Measurements from ENCODE around the gene CRKL.
A peak's percentile ranks its signal among the peaks of the same experiment; 100 is the strongest.
"Not testable (repeated sequence)": the region's sequence is repeated elsewhere in the genome, so short reads cannot be mapped to it uniquely, and the experiment has no call there.

CRKL gene

DNA sequence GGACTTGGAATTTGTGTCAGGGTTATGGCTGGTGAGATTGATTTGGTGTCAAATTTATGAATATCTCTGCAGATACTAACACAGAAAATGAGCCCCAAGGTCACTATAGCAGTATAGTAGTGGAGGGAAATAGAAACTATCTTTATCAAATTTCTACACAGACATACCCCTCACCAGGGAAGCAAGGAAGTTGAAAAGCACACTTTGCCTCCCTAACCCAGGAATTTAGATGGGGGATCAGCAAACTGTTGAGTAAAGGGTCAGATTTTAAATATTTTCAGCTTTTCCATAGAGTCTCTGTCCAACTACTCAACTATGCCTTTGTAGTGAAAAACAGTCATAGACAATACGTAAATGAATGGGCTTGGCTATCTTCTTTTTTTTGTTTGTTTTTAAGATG, 12.8 kb downstream of the CRKL start:
- DNase-seq (ENCODE audit: low spot score in 2 of 2) (no peak), ATAC-seq (replicated peaks; ENCODE audit: extremely low read depth, poor library complexity, severe bottlenecking) (no peak)
- no peaks in the 10 kb centered on the region for H3K27me3 Mint-ChIP-seq
- H3K9me3 Mint-ChIP-seq: no peaks in the 10 kb centered on the region
- H3K27ac Mint-ChIP-seq (ENCODE audit: low read depth): no peak overlapping the region
- peaks cover 51% of the 10 kb centered on the region for H3K4me1 Mint-ChIP-seq
- peaks cover 31% of the 10 kb centered on the region for H3K36me3 Mint-ChIP-seq (ENCODE audit: insufficient read depth)
- H3K4me3 Mint-ChIP-seq: peak overlapping the region; percentile 29

DNA sequence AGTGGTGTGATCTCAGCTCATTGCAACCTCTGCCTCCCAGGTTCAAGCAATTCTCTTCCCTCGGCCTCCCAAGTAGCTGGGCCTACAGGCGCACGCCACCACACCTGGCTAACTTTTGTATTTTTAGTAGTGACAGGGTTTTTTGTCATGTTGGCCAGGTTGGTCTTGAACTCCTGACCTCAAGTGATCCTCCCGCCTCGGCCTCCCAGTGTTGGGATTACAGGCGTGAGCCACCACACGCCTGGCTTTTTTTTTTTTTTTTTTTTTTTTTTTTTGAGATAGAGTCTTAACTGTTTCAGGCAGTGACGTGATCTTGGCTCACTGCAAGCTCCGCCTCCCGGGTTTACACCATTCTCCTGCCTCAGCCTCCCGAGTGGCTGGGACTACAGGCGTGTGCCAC, 13.2 kb downstream of the CRKL start:
- H3K27ac Mint-ChIP-seq (ENCODE audit: low read depth); ATAC-seq (replicated peaks; ENCODE audit: extremely low read depth, poor library complexity, severe bottlenecking); H3K27me3 Mint-ChIP-seq; H3K4me3 Mint-ChIP-seq; H3K9me3 Mint-ChIP-seq; DNase-seq (ENCODE audit: low spot score in 2 of 2): not testable (repeated sequence)
- peaks cover 33% of the 10 kb centered on the region for H3K36me3 Mint-ChIP-seq (ENCODE audit: insufficient read depth)
- peaks cover 49% of the 10 kb centered on the region for H3K4me1 Mint-ChIP-seq

DNA sequence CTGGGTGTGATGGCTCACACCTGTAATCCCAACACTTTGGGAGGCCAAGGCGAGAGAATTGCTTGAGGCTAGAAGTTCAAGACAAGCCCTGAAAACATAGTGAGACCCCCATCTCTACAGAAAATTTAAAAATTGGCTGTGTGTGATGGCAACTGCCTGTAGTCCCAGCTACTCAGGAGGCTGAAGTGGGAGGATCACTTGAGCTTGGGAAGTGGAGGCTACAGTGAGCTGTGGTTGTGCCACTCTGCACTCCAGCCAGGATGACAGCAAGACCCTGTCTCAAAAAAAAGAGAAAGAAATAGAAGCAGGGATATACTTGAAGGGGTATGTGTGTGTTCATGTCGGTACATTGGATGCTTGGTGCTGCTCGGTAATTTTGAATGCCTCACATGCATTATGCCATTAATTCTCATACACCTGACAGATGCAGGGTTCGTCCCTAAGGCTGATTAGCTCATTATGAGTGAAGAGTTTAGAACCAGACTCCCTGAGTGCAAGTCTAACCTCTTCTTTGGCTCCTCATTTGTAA, 14.0 kb downstream of the CRKL start:
- no peak overlapping the region for H3K4me3 Mint-ChIP-seq
- DNase-seq (ENCODE audit: low spot score in 2 of 2): no peak
- no peak for ATAC-seq (replicated peaks; ENCODE audit: extremely low read depth, poor library complexity, severe bottlenecking)
- no peaks in the 10 kb centered on the region for H3K27me3 Mint-ChIP-seq
- no peaks in the 10 kb centered on the region for H3K9me3 Mint-ChIP-seq
- H3K4me1 Mint-ChIP-seq: peaks cover 47% of the 10 kb centered on the region
- peaks cover 38% of the 10 kb centered on the region for H3K36me3 Mint-ChIP-seq (ENCODE audit: insufficient read depth)
- H3K27ac Mint-ChIP-seq (ENCODE audit: low read depth): peak overlapping the region; percentile 27

DNA sequence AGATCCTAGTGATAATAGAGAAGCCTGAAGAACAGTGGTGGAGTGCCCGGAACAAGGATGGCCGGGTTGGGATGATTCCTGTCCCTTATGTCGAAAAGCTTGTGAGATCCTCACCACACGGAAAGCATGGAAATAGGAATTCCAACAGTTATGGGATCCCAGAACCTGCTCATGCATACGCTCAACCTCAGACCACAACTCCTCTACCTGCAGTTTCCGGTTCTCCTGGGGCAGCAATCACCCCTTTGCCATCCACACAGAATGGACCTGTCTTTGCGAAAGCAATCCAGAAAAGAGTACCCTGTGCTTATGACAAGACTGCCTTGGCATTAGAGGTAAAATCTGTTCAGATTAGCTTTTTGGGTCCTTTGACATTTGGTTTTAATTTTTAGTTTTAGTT, 16.7 kb downstream of the CRKL start:
- Mint-ChIP-seq H3K27me3 (no peaks in the 10 kb centered on the region), H3K9me3 (no peaks in the 10 kb centered on the region), H3K4me3 (no peak overlapping the region), H3K36me3 (ENCODE audit: insufficient read depth) (peaks cover 41% of the 10 kb centered on the region), H3K4me1 (peaks cover 60% of the 10 kb centered on the region), H3K27ac (ENCODE audit: low read depth) (peak overlapping the region; percentile 62)
- DNase-seq (ENCODE audit: low spot score in 2 of 2): no peak
- no peak for ATAC-seq (replicated peaks; ENCODE audit: extremely low read depth, poor library complexity, severe bottlenecking)

DNA sequence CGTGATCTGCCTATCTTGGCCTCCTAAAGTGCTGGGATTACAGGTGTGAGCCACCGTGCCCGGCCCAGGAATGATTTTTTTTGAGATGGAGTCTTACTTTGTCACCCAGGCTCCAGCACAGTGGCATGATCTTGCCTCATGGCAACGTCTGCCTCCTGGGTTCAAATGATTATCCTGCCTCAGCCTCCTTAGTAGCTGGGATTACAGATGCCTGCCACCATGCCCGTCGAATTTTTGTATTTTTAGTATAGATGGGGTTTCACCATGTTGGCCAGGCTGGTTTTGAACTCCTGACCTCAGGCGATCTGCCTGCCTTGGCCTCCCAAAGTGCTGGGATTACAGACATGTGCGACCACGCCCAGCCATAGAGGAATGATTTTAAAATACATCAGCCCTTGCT, 17.8 kb downstream of the CRKL start:
- peak overlapping the region; percentile 9 for H3K4me3 Mint-ChIP-seq
- H3K4me1 Mint-ChIP-seq: peaks cover 62% of the 10 kb centered on the region
- not testable (repeated sequence) for H3K27ac Mint-ChIP-seq (ENCODE audit: low read depth); DNase-seq (ENCODE audit: low spot score in 2 of 2); H3K27me3 Mint-ChIP-seq; ATAC-seq (replicated peaks; ENCODE audit: extremely low read depth, poor library complexity, severe bottlenecking); H3K9me3 Mint-ChIP-seq
- H3K36me3 Mint-ChIP-seq (ENCODE audit: insufficient read depth): peaks cover 43% of the 10 kb centered on the region

DNA sequence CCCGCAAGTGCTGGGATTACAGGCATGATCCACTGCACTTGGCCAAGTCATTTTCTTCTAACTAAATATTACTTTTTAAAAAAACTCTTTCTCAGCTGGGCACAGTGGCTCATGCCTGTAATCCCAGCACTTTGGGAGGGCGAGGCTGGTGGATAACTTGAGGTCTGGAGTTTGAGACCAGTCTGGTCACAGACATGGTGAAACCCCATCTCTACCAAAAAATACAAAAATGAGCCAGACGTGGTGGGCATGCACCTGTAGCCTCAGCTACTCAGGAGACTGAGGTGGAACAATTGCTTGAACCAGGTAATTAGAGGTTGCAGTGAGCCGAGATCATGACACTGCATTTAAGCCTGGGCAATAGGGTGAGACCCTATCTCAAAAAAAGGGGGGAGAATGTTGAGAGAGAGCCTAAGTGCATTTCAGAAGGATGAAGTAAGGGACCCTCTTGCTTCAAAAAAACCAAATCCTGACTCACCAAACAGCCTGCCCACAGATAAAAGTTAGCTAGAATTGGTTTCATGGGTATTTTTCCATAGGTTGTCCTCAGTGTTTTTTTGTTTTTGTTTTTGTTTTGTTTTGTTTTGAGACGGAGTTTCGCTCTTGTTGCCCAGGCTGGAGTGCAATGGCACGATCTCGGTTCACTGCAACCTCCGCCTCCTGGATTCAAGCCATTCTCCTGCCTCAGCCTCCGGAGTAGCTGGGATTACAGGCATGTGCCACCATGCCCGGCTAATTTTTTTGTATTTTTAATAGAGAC, 18.8 kb downstream of the CRKL start:
- H3K27ac Mint-ChIP-seq (ENCODE audit: low read depth): peak overlapping the region; percentile 25
- H3K4me1 Mint-ChIP-seq: peaks cover 67% of the 10 kb centered on the region
- not testable (repeated sequence) for H3K9me3 Mint-ChIP-seq; ATAC-seq (replicated peaks; ENCODE audit: extremely low read depth, poor library complexity, severe bottlenecking); DNase-seq (ENCODE audit: low spot score in 2 of 2); H3K27me3 Mint-ChIP-seq
- peak overlapping the region; percentile 9 for H3K4me3 Mint-ChIP-seq
- peaks cover 45% of the 10 kb centered on the region for H3K36me3 Mint-ChIP-seq (ENCODE audit: insufficient read depth)

DNA sequence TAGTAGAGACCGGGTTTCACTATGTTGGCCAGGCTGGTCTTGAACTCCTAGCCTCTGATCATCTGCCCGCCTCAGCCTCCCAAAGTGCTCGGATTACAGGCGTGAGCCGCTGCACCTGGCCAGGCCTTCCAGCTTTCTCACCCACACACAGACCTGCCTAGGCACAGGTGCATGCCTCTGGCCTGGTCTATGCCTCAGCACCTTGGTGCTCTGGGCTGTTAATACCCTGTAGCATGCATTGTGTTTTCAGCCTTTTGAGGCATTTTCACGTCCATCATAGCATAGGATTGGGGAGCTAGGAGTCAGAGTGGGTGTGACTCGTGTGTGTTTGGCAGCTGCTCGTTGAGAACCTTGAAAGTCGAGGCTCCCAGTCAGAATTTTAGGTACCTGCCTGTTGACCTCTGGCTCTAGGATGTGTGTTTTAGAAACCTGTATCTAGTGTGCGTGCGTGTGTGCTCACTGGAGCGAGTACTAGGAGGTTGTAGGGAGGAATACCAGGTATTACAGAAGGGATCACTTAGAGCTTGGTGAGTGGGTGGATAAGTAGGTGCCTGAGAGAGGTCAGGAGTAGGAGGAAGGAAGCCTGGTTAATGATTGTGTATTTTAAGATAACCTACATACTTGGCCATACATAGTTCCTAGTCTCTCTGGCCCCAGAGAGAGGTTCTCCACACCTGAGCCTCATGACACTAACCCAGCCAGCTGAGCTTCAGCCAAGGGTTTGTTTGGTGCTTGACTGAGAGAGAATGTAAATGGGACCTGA, 20.0 kb downstream of the CRKL start:
- Mint-ChIP-seq H3K9me3 (no peaks in the 10 kb centered on the region), H3K4me1 (peaks cover 71% of the 10 kb centered on the region), H3K27ac (ENCODE audit: low read depth) (peak overlapping the region; percentile 83), H3K36me3 (ENCODE audit: insufficient read depth) (peaks cover 45% of the 10 kb centered on the region), H3K27me3 (no peaks in the 10 kb centered on the region), H3K4me3 (peak overlapping the region; percentile 54)
- no peak for ATAC-seq (replicated peaks; ENCODE audit: extremely low read depth, poor library complexity, severe bottlenecking)
- no peak for DNase-seq (ENCODE audit: low spot score in 2 of 2)

DNA sequence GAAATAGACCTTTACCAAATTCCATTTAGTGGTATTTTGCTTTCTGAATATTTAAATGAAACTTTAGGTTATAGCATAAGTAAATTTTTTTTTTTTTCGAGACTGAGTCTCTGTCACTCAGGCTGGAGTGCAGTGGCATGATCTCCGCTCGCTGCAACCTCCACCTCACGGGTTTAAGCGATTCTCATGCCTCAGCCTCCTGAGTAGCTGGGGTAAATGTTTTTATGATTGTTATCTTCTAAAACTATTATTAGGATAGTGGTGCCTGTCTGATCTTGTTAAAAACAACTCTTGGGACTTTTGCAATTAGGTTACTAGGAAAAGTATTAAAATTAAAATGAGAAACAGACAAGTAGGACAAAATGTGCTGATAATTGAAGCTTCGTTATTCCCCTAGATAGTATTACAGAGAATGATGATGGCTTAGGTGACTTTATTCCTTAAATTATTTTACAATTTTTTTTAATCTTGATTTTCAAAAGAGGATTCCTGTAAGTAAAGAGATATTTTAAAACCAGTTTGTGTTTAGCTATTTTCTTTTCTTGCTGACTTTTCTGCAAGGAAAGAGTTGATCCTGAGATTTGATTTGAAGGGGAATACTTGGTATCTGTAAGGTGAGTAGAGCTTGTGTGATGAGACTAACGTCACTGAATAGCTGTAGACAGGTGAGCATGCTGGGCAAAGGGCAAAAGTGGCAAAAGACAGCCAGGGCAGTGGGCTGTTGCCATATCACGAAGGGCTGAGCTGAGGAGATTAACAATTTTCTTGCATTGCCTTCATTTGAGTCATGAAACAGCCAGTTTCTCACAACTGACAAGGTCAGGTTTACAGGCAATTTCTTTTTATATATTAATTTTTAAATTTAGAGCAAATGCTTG, 20.8 kb downstream of the CRKL start:
- no peak for DNase-seq (ENCODE audit: low spot score in 2 of 2)
- no peaks in the 10 kb centered on the region for H3K9me3 Mint-ChIP-seq
- H3K4me3 Mint-ChIP-seq: peak overlapping the region; percentile 54
- H3K27ac Mint-ChIP-seq (ENCODE audit: low read depth): peak overlapping the region; percentile 83
- H3K4me1 Mint-ChIP-seq: peaks cover 72% of the 10 kb centered on the region
- H3K27me3 Mint-ChIP-seq: no peaks in the 10 kb centered on the region
- H3K36me3 Mint-ChIP-seq (ENCODE audit: insufficient read depth): peaks cover 46% of the 10 kb centered on the region
- no peak for ATAC-seq (replicated peaks; ENCODE audit: extremely low read depth, poor library complexity, severe bottlenecking)

DNA sequence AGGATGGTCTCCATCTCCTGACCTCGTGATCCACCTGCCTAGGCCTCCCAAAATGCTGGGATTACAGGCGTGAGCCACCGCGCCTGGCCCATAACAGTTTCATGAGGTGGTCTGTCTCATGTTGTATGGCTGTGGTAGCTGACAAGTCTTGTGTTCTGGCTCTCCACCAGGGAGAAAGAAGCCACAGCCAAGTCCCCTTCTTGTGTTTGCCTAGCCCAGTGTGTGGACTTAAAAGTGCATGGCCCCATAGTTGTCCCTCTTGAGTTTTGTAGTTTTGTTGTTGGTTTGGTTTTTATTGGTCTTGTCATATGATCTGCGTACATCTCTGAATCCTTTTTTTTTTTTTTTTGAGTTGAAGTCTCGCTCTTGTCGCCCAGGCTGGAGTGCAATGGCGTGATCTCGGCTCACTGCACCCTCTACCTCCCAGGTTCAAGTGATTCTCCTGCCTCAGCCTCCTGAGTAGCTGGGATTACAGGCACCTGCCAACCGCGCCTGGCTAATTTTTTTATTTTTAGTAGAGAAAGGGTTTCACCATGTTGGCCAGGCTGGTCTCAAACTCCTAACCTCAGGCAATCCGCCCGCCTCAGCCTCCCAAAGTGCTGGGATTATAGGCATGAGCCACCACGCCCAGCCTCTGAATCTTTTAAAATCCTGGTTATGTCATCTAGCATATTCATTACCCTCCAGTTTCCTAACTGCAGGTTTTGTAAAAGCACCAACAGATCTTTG, 22.4 kb downstream of the CRKL start:
- Mint-ChIP-seq H3K4me1 (peaks cover 80% of the 10 kb centered on the region), H3K36me3 (ENCODE audit: insufficient read depth) (peaks cover 36% of the 10 kb centered on the region), H3K4me3 (peak overlapping the region; percentile 58)
- H3K9me3 Mint-ChIP-seq; H3K27me3 Mint-ChIP-seq; H3K27ac Mint-ChIP-seq (ENCODE audit: low read depth); DNase-seq (ENCODE audit: low spot score in 2 of 2); ATAC-seq (replicated peaks; ENCODE audit: extremely low read depth, poor library complexity, severe bottlenecking): not testable (repeated sequence)

DNA sequence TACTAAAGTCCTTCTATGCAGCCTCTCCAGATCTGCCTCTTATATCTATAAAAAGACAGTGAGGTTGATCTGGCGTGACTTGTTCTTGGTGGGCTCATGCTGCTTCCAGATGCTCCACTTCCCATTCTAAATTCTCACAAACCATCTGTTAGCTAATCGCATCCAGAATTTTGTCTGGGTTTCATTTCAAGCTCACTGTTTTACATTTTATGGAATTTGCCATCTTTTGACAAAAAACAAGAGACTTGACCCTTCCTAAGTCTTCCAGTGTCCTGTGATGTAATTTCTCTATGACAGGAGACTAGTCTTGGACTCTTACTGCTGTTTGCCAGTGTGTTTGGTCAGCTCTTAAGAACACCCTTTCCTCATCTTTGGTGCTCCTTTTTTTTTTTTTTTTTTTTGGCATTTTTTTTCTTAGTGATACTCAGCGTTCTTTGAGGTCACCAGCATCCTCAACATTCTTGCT, 23.0 kb downstream of the CRKL start:
- H3K4me1 Mint-ChIP-seq: peaks cover 84% of the 10 kb centered on the region

DNA sequence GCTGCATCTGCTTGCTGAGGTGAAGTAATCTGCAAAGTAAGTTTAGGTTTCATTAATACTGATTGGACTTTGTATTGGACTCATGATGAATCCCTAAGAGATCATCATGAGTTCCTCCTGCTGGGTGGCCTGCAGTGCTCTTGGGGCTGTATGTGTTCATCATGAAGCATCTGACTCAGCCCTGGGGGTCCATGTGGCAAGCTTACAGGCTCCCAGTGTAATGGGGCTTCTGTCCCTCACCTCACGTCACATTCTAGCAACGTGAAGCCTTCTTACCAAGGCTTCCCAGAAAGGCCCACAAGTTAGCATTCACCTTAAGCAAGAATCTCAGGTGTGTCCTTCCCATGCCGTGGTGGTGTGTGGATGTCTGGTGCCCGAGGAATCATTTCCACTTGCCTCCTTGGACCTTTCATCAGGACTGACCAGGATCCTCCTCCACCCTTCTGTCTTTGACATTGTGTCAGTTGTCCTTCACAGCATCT, 23.7 kb downstream of the CRKL start:
- ATAC-seq (replicated peaks; ENCODE audit: extremely low read depth, poor library complexity, severe bottlenecking) (no peak), DNase-seq (ENCODE audit: low spot score in 2 of 2) (no peak)
- H3K4me3 Mint-ChIP-seq: peak overlapping the region; percentile 58
- peaks cover 28% of the 10 kb centered on the region for H3K36me3 Mint-ChIP-seq (ENCODE audit: insufficient read depth)
- peak overlapping the region; percentile 81 for H3K27ac Mint-ChIP-seq (ENCODE audit: low read depth)
- peaks cover 88% of the 10 kb centered on the region for H3K4me1 Mint-ChIP-seq
- H3K9me3 Mint-ChIP-seq: no peaks in the 10 kb centered on the region
- no peaks in the 10 kb centered on the region for H3K27me3 Mint-ChIP-seq

More for the DNA sequence above, 23.0 kb downstream of the CRKL start:
- Mint-ChIP-seq H3K27ac (ENCODE audit: low read depth) (peak overlapping the region; percentile 81), H3K4me3 (peak overlapping the region; percentile 58), H3K9me3 (no peaks in the 10 kb centered on the region), H3K27me3 (no peaks in the 10 kb centered on the region), H3K36me3 (ENCODE audit: insufficient read depth) (peaks cover 34% of the 10 kb centered on the region)
- ATAC-seq (replicated peaks; ENCODE audit: extremely low read depth, poor library complexity, severe bottlenecking): no peak
- DNase-seq (ENCODE audit: low spot score in 2 of 2): no peak

All from central memory CD8-positive, alpha-beta T cell (primary cell).